ENCODE results near the gene TSC22D2.

TSC22D2 gene

GRCh38 chr3:150408221-150409124, at the start of gene TSC22D2:
Gene TSC22D2, plus strand, starts transcription at chr3:150408298. Its CDS starts 1,053 bp downstream, at chr3:150409351.
- peak; percentile 62 for DNase-seq (ENCODE audit: insufficient read length, low spot score)
- peak; percentile 91 for FAIRE-seq

- DNase-seq (ENCODE audit: insufficient read length, low spot score): no peak
- FAIRE-seq: no peak
Measured at GRCh38 chr3:150359381-150359780, 48.7 kb upstream of the TSC22D2 start.

GRCh38 chr3:150360966-150361365, 47.1 kb upstream of the TSC22D2 start:
- FAIRE-seq (no peak), DNase-seq (ENCODE audit: insufficient read length, low spot score) (no peak)

GRCh38 chr3:150362515-150363302, 45.4 kb upstream of the TSC22D2 start:
- no peak for DNase-seq (ENCODE audit: insufficient read length, low spot score)
- FAIRE-seq: no peak

GRCh38 chr3:150363420-150363819, 44.7 kb upstream of the TSC22D2 start:
- FAIRE-seq (no peak), DNase-seq (ENCODE audit: insufficient read length, low spot score) (no peak)

GRCh38 chr3:150365132-150365604, 42.9 kb upstream of the TSC22D2 start:
- no peak for FAIRE-seq
- DNase-seq (ENCODE audit: insufficient read length, low spot score): no peak

- FAIRE-seq: no peak
- DNase-seq (ENCODE audit: insufficient read length, low spot score): no peak
Measured at GRCh38 chr3:150367757-150368156, 40.3 kb upstream of the TSC22D2 start.

GRCh38 chr3:150370122-150370602, 37.9 kb upstream of the TSC22D2 start:
- FAIRE-seq (no peak), DNase-seq (ENCODE audit: insufficient read length, low spot score) (no peak)

GRCh38 chr3:150370999-150371398, 37.1 kb upstream of the TSC22D2 start:
- FAIRE-seq (no peak), DNase-seq (ENCODE audit: insufficient read length, low spot score) (no peak)

GRCh38 chr3:150371741-150372254, 36.3 kb upstream of the TSC22D2 start:
- FAIRE-seq (no peak), DNase-seq (ENCODE audit: insufficient read length, low spot score) (no peak)

GRCh38 chr3:150372320-150372719, 35.8 kb upstream of the TSC22D2 start:
- DNase-seq (ENCODE audit: insufficient read length, low spot score): no peak
- no peak for FAIRE-seq

GRCh38 chr3:150372722-150373121, 35.4 kb upstream of the TSC22D2 start:
- FAIRE-seq: peak; percentile 48
- no peak for DNase-seq (ENCODE audit: insufficient read length, low spot score)

- DNase-seq (ENCODE audit: insufficient read length, low spot score) (no peak), FAIRE-seq (no peak)
Measured at GRCh38 chr3:150373234-150373875, 34.7 kb upstream of the TSC22D2 start.

GRCh38 chr3:150374975-150375374, 33.1 kb upstream of the TSC22D2 start:
- FAIRE-seq (no peak), DNase-seq (ENCODE audit: insufficient read length, low spot score) (no peak)

GRCh38 chr3:150376001-150376848, 31.9 kb upstream of the TSC22D2 start:
- no peak for FAIRE-seq

GRCh38 chr3:150377601-150378300, 30.3 kb upstream of the TSC22D2 start:
- DNase-seq (ENCODE audit: insufficient read length, low spot score): no peak

More at GRCh38 chr3:150376001-150376848, 31.9 kb upstream of the TSC22D2 start:
- no peak for DNase-seq (ENCODE audit: insufficient read length, low spot score)

GRCh38 chr3:150378301-150378748, 29.8 kb upstream of the TSC22D2 start:
- DNase-seq (ENCODE audit: insufficient read length, low spot score) (no peak), FAIRE-seq (no peak)

More at GRCh38 chr3:150377601-150378300, 30.3 kb upstream of the TSC22D2 start:
- FAIRE-seq: no peak

GRCh38 chr3:150379469-150379868, 28.6 kb upstream of the TSC22D2 start:
- FAIRE-seq: no peak
- DNase-seq (ENCODE audit: insufficient read length, low spot score): no peak

All from GM19239 (cell line).